Measurements from ENCODE around the gene BMPR1A. TPM values are rescaled to one million over a fixed set of nuclear protein-coding genes. Genes with fewer than 3 reads are reported as not detected.

Gene BMPR1A
- total and polyA plus RNA-seq, 2 of the 13 experiments (the other 11 are each of a cell fraction or from before 2014, with no cell fraction given): 17.8 to 44.2 TPM

DNA sequence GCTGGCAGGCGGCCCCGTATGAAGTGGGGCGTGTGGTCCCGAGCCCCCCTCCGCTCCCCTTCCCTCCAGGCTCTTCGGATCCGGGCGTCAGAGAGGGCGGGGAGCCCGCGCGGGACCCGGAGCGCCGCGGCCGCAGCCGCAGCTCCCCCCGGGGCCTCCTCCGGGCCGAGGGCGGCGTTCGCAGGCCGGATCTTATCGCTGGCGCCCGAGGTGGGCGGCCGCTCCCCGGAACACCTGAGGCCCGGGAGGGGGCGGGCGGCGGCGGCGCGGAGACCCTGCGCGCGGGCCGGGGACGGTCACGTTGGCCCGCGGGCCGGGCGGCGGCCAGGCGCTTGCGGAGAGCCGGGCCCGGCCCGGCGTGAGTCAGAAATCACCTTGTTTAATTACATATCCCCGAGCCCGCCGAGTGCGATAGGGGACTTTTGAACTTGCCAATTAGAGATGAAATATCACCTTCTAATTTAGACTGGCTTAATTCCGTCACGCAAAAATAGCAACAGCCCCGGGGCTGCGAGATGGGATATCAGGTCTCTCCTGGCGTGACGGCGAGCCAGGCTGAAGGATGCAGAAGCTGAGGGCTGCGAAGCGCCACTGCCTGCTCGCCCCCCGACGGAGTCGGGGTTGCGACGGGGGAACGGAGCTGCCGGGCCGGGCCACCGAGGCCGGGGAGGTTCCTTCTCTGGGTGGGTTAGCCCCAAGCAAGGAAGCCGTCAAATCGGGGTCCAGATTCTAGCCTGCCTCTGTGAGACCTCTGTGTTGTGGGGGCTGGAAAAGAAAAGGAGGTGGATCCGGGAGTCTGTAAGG, 44.7 kb upstream of the BMPR1A start (continued):
- TF ChIP-seq ARNT (IDR thresholded peaks at IDR 0.05) (no peak), ZNF616 (CRISPR knock-in tag; IDR thresholded peaks at IDR 0.05; ENCODE audit: low read depth) (no peak), ZNF737 (CRISPR knock-in tag; IDR thresholded peaks at IDR 0.05; ENCODE audit: borderline replicate concordance) (no peak), HNRNPK (IDR thresholded peaks at IDR 0.05; ENCODE audit: low read depth, low read length, poor library complexity, severe bottlenecking) (peak; percentile 16), ZNF367 (CRISPR knock-in tag; IDR thresholded peaks at IDR 0.05; ENCODE audit: borderline replicate concordance) (no peak), KDM5A (IDR thresholded peaks at IDR 0.05; ENCODE audit: borderline replicate concordance, low read length) (no peak), RXRA (CRISPR knock-in tag; IDR thresholded peaks at IDR 0.05) (0 out of 2 replicates have a peak, but pooled peaks have one; percentile 17), JDP2 (CRISPR knock-in tag; IDR thresholded peaks at IDR 0.05; ENCODE audit: borderline replicate concordance) (no peak), POLR2G (IDR thresholded peaks at IDR 0.05; ENCODE audit: low read depth, low read length) (peak; percentile 35; the same call in 1 of the 2 replicates), RBFOX2 (IDR thresholded peaks at IDR 0.05; ENCODE audit: low read depth, low read length) (peak; percentile 52), AGO2 (optimal IDR thresholded peaks at IDR 0.05; ENCODE audit: low read depth, low read length) (no peak), HNF4A (CRISPR knock-in tag; IDR thresholded peaks at IDR 0.05) (no peak), ZNF670 (CRISPR knock-in tag; IDR thresholded peaks at IDR 0.05; ENCODE audit: borderline replicate concordance) (no peak), EED (CRISPR knock-in tag; IDR thresholded peaks at IDR 0.05) (no peak), ZNF24 (IDR thresholded peaks at IDR 0.05) (no peak), YEATS4 (CRISPR knock-in tag; IDR thresholded peaks at IDR 0.05; ENCODE audit: borderline replicate concordance) (0 out of 2 replicates have a peak, but pooled peaks have one; percentile 14), RBM22 (optimal IDR thresholded peaks at IDR 0.05; ENCODE audit: low read length) (no peak), ZBTB7B (CRISPR knock-in tag; IDR thresholded peaks at IDR 0.05) (peak; percentile 48; the same call in 1 of the 2 replicates), POLR2A (IDR thresholded peaks at IDR 0.05; ENCODE audit: insufficient read depth in 1 of 2, low read depth in 2 of 2, low read length in 2 of 2) (0 out of 4 replicates have a peak, but pooled peaks of 1 of the 2 experiments have one; percentile 9), HDAC1 (CRISPR knock-in tag; IDR thresholded peaks at IDR 0.05) (peak; percentile 13; the same call in 1 of the 2 replicates), ZNF136 (CRISPR knock-in tag; IDR thresholded peaks at IDR 0.05; ENCODE audit: low read depth) (0 out of 2 replicates have a peak, but pooled peaks have one; percentile 43)
- TF ChIP-seq, protein P1, sequence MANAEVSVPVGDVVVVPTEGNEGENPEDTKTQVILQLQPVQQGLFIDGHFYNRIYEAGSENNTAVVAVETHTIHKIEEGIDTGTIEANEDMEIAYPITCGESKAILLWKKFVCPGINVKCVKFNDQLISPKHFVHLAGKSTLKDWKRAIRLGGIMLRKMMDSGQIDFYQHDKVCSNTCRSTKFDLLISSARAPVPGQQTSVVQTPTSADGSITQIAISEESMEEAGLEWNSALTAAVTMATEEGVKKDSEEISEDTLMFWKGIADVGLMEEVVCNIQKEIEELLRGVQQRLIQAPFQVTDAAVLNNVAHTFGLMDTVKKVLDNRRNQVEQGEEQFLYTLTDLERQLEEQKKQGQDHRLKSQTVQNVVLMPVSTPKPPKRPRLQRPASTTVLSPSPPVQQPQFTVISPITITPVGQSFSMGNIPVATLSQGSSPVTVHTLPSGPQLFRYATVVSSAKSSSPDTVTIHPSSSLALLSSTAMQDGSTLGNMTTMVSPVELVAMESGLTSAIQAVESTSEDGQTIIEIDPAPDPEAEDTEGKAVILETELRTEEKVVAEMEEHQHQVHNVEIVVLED (CRISPR knock-in tag; IDR thresholded peaks at IDR 0.05; ENCODE audit: borderline replicate concordance): 0 out of 2 replicates have a peak, but pooled peaks have one; percentile 18
- TF ChIP-seq, protein P2, sequence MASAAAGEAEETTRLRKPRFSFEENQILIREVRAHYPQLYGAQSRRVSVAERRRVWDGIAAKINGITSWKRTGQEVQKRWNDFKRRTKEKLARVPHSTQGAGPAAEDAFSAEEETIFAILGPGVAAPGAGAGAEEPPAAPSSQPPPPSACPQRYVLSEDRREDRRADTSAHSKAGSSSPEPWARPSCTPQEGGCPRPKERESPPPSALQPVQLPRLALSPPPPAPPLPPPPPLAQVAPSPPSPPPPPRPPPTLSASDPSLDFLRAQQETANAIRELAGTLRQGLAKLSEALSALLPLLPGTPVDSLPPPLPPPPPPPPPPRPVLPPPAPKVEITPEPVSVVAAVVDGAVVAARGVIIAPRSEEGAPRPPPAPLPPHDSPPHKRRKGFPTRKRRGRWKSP (CRISPR knock-in tag; IDR thresholded peaks at IDR 0.05): peak; percentile 11; the same call in 1 of the 2 replicates
- TF ChIP-seq, protein P3, sequence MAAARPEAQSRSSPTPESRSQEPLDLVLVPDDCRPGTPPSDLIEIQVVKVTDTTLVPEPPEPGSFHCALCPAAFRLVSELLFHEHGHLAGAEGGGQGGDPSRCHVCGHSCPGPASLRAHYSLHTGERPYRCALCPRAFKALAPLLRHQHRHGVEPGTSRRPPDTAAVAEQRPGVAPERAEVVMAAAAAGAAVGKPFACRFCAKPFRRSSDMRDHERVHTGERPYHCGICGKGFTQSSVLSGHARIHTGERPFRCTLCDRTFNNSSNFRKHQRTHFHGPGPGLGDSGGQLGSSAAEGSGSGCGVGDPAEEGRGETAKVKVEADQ (CRISPR knock-in tag; IDR thresholded peaks at IDR 0.05; ENCODE audit: borderline replicate concordance): no peak

Measured in HepG2 (cell line).